Right lobe of liver (tissue), 4 donors: ENCODE measurements around the gene MPP7.

ENCODE experiments used
- CTCF ChIP-seq, 4 donors: fragments of 200-600 bp in 3 of 4; fragments of 450-650 bp in 1 of 4; IDR thresholded peaks; one replicate each; pipeline versions ENCODE4 v1.5.1 to v1.8.0; 2016 to 2022; ENCODE audit warnings: antibody characterized with exemption in 4 of 4, mild to moderate bottlenecking in 2 of 4
- POLR2A ChIP-seq: fragments of 450-650 bp; IDR thresholded peaks from one replicate; pipeline ENCODE4 v1.6.1; 2017; ENCODE audit warnings: antibody characterized with exemption, mild to moderate bottlenecking
- donor health status: DM: no; HTN: no; CAD: no.
- donor health status: DM: no; HTN: no; CAD: no.
- donor health status: DM: no; HTN: yes; CAD: no.

- no peak for TF ChIP-seq CTCF (IDR thresholded peaks at IDR 0.05)
- TF ChIP-seq POLR2A = no peak
These were observed 11.0 kb downstream of the MPP7 start for GRCh38 chr10:28291881-28292297.
